UCSD-AML1 (cell line): ENCODE results near the gene SLC35G3.
"Not testable (repeated sequence)": the region's sequence is repeated elsewhere in the genome, so short reads cannot be mapped to it uniquely, and the experiment has no call there.

Source experiments
- DNase-seq: peaks from one replicate; lab custom pipeline; 2025; ENCODE audit not compliant: unreplicated experiment; lab: John Stamatoyannopoulos, UW

SLC35G3 gene

DNA sequence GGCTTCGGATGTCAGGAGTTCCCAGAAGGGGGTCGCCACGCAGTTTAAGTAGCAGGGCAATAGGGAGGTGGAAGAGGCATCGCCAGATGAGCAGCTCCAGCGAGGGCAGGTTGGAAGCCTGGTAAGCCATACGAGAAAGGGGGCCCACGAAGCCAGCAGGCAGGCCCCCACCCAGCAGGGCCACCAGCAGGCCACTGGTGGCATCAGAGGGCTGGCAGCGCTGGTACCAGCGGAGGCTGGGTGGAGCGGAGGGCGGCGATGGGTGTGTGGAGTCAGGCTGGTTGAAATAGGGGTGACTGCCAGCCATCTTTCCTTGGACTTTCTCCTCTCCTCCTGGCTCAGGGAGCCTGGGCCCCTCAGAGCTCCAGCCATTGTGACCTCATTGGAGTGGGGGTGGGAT, at the start of gene SLC35G3:
TSS of gene SLC35G3 (minus strand) at position 393 of the 400 bp plus-strand sequence. CDS start at position 307, 86 bp downstream.
- not testable (repeated sequence) for DNase-seq

DNA sequence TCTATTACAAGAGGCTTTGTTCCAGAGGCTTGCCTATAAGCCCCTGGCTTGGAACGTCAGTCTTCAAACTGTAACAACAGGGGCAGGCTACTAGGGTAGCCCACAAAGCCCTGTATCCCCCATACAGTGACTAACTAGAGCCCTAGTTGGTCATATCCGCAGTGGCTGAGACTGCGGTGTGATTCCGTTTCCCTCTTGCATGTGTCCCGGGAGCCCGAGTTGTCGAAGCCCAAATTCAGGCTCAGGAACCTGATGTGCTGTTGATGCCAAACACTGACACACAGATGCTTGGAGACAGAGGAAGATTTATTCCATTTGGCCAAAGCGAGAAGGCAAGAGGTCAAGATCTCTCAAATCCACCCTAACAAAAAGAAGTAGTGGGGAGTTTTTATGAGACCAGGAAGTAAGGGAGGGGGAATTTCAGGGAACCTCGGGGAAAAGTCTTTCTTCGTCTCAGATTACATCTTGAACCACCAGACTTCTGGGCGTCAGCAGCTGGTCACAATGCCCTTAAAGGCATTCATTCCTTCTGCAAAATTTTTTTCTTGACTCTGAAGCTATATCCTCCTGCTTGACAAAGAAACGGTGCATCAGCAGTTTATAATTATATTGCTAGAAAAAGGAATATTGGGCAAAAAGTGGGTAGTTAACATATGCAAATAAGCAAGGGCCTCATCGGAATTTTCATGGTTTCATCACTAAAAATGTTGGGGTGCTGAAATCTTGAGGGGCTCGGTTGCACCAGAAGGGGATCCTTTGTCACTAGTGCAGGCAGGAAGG, 49.6 kb upstream of the SLC35G3 start:
- DNase-seq: peak; percentile 36

DNA sequence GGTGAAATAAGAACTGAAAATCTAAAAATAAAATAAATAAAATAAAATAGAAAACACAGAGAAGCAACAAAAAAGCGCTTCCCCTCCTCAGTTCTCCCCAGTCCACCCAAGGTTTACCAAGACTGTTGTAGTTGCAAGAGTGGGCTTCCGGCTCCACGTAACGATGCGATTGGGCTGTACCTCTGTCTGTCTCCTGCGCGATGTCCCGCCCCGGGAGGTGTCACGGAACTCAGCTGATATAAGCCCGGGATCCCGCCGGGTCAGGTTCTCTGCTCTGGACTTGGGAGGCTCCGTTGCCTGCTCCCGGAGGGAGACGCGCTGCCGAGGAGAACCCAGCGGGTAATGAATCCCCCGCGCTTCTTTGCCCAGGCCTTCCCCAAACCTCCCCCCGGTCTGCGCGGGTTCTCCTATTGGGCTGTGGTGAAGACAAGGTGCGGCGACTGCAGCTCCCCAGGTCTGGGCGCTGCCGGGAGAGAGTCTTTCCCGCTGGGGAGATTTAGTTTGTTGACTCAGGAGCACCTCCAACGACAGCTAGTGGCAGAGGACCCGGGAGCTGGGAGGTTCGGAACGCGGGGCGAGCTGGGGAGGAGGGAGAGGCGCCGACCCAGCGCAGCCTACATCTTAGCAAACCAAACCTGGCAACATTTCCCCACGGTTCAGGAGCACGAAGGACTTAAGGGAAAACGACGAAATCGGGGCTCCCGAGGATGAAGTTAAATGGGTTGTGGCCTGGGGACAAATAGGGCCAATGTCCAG, 48.8 kb upstream of the SLC35G3 start, which contains the start of gene SLFN5:
TSS of gene SLFN5 (plus strand) at position 268 of the 756 bp plus-strand sequence. CDS start 15,619 bp downstream, outside the sequence.
- DNase-seq: peak; percentile 76

GRCh38 chr17:35242158-35242804, 48.1 kb upstream of the SLC35G3 start:
- DNase-seq: peak; percentile 43

DNA sequence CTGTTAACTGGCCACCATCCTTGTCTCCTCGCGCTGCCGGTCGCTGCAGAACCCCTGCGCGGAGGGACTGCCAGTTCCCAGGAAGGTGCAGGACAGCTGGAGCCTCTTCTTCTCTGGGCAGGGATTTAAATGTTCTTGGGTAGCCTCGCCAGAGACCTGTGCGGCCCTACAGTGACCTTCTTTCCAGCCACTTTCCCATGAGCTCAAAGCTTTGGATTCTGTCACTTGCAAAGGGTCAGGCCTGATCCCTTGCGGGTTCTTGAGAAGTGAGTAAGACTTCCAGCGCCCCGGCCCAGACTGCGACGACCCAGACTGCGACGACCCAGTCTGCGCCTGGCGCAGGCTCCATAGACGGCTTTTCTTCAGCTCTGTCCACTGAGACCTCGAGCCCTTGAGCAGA, 47.3 kb upstream of the SLC35G3 start:
- DNase-seq: no peak

GRCh38 chr17:35240861-35241260, 46.7 kb upstream of the SLC35G3 start:
- no peak for DNase-seq

GRCh38 chr17:35239823-35240222, 45.6 kb upstream of the SLC35G3 start:
- DNase-seq: no peak

GRCh38 chr17:35238821-35239220, 44.6 kb upstream of the SLC35G3 start:
- no peak for DNase-seq

DNA sequence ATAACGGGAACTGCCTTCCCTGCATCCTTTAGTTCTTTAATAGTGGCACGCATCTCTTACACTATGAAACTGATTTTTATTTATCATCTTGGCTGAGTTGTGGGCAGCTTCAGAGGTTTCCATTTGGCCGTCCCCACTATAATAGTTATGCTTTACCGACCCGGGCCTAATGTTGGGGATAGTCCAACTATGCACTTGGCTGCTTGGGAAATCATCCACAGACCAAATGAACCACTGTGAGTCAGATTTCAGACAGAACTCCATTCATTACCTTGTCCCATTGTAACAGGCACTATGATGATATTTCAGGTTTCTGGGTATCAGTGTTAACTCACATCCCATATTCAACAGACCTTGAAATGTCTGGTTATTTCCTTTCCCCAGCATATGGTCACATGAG, 42.6 kb upstream of the SLC35G3 start:
- no peak for DNase-seq

DNA sequence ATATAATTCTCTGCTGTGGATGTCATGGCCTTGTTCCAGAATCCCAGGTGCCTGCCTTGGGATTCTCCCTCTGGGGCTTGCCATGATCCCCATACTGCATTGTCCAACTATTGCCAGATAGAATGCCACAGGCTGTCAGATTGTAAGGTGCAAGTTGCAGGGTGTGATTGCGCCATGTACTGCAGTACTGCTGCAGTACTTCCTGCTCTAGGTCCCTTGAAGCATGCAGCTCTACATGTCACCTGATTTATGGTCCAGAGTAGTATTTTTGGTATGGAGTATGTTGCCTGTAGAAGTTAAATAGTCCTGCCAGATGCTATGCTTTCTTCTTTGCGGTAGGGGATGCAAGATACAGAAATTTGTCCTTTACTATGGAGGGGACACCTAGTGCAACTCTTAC, 41.7 kb upstream of the SLC35G3 start:
- no peak for DNase-seq

DNA sequence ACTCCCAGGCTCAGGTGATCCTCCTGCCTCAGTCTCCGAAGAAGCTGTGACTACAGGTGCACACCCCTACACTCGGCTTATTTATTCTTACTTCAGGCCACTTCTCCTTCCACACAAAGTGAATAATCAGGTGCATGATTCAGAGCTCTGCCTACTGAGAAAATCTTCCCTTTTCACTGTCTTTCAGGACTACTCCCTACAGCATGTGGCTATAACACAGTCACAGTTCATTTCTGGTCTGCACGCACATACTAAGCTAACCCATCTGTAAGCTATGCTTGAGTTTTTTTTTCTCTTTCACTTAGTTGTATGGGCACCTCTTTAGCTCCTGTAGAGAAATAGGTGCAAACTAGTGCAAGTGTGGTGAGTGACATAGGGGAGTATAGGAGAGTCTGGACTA, 41.1 kb upstream of the SLC35G3 start:
- DNase-seq: no peak

GRCh38 chr17:35234315-35234714, 40.1 kb upstream of the SLC35G3 start:
- not testable (repeated sequence) for DNase-seq

GRCh38 chr17:35229638-35230037, 35.4 kb upstream of the SLC35G3 start:
- DNase-seq: no peak

DNA sequence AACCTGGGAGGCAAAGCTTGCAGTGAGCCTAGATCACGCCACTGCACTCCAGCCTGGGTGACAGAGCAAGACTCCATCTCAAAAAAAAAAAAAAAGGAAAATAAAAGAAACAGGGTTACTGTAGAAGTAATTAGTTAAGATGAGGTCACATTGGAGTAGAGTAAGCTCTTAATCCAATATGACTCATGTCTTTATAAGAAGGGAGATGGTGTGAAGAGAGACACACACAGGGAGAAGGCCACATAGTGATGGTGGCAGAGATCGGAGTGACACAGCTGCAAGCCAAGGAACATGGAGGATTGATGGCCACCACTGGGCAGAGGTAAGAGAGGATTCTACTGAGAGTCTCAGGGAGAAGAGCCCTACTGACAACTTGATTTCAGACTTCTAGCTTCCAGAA, 33.4 kb upstream of the SLC35G3 start:
- no peak for DNase-seq

DNA sequence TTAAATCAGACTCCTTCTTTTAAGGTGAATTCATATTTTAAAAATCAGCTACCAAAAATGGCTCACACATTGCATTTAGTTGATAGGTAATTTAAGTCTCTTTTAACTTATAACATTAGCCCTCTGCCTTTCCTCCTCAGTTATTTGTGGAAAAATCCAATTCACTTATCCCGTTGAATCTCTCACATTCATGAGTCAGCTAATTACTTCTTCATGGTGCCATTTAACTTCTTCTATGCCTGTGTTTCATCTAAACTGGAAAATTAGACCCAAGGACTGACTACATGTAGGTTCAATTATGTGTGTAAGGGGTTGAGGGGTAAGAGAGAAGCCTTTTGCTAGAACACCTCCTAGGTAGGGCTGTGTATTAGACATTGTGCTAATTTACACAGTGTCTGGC, 30.2 kb upstream of the SLC35G3 start:
- no peak for DNase-seq

DNA sequence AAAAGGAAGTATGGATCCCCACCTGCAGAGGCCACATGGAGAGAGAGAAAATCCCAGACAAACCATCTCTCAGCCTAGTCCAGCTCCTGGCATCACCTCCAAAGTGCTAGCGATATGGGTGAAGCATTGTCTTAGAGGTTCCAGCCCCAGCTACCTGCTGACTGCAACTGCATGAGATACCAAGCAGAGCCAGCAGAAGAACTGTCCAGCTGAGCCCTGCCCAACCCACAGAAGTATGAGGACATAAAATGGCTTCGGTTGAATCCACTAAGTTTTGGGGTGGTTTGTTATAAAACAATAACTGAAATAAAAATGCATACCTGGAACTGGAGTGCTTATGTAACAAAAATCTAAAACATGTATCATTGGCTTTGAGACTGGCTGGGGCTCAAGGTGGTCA, 28.3 kb upstream of the SLC35G3 start:
- DNase-seq: no peak

- no peak for DNase-seq
Observed at GRCh38 chr17:35218915-35219314, 24.7 kb upstream of the SLC35G3 start.

DNA sequence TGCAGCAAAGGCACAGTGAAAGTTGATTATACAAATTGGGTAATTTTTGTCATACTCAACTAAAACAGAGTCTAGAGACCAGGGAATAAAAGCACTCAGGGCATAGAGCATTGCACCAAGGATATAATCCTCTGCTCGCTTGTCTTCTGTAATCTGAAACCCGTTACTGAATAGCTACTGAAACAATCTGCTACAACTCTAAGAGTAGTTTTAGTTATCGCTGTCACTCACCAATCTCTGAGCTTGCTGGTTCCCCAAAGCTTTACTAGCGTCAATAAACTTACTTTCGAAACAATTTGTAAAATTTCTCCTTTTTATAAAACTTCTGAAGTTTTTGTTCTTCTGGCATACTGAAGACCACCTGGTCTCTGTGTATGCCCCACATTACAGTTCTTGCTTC, 22.9 kb upstream of the SLC35G3 start:
- no peak for DNase-seq

GRCh38 chr17:35214631-35215273, 20.6 kb upstream of the SLC35G3 start:
- no peak for DNase-seq

DNA sequence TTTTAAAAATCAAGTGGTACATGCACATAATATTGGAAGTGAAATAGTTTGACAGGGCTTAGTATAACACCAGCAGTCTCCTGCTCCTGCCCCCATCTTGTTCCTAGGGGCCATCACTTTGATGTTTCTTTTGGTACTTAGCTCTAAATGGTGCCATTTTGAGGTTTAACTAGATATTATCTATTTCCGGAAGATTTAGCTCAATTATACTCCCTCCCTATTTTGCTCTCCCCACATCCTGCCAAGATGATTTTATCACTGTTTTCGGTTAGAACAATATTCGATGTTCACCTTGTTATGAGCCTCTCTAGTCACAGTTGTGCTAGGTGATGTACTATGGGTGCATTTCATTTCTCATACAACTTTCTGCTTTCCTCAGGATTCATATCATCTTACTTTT, 20.0 kb upstream of the SLC35G3 start:
- no peak for DNase-seq

DNA sequence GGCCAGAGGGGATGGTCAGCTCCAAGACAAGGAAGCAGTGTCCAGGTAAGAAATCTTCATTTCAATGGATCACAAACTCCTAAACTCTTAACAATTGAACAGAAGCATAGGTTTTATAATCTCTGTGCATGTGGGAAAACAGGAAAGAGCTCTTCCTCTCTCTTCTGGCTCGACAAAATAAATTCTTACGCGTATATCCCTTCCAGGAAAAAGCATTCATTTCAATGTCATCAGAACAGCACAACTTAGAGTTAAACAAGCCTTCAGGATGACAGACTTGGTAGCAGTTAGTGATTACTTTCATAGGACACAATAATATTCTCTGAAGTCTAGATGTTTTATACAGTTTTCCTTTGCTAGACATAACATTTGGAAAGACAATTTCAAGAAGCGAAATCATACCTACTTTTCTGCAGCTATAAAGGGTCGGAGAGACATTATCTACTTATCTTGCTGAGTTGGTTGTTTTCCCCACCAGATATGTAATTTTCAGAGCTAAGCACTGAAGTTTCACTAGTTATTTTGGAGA, 19.3 kb upstream of the SLC35G3 start:
- no peak for DNase-seq
